NCI-H128 (cell line): ENCODE measurements around the gene HHIPL1.
"Not testable (repeated sequence)": the region's sequence is repeated elsewhere in the genome, so short reads cannot be mapped to it uniquely, and the experiment has no call there.

Source experiments
- DNase-seq: peaks from one replicate; lab custom pipeline; 2025; ENCODE audit not compliant: unreplicated experiment; lab: John Stamatoyannopoulos, UW

HHIPL1 gene

GRCh38 chr14:99657645-99658155 is 12.8 kb downstream of the HHIPL1 start:
- no peak for DNase-seq

GRCh38 chr14:99658218-99658845 is 13.4 kb downstream of the HHIPL1 start:
- no peak for DNase-seq

- no peak for DNase-seq
Observed at GRCh38 chr14:99659333-99659741, 14.4 kb downstream of the HHIPL1 start.

DNA sequence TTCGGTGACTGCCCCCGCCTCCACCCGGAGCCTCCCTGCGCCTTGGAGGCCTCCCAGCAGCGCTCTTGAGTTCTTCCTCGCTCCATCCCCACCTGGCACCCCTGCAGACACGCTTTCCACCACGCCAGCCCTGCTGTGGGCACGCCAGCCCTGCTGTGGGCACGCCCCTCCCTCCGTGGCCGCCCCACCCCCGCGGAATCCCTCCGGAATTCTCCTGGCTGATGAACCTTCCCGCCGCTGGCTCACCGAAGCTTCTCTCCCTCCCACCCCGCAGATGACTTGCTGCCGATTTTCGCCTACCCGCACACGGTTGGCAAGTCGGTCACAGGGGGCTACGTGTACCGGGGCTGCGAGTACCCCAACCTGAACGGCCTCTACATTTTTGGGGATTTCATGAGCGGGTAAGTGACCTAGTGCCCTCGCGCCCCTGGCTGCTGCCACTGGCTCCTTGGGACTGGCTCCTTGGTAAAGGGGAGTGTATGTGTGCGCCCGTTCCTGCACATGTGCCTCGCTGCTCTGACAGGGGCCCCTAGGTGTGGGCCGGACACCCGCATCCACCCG is 15.2 kb downstream of the HHIPL1 start:
- DNase-seq: no peak

- no peak for DNase-seq
Observed at GRCh38 chr14:99660794-99661193, 15.9 kb downstream of the HHIPL1 start.

- not testable (repeated sequence) for DNase-seq
Observed at GRCh38 chr14:99661206-99661605, 16.3 kb downstream of the HHIPL1 start.

GRCh38 chr14:99662846-99663245 is 17.9 kb downstream of the HHIPL1 start:
- DNase-seq: no peak

- no peak for DNase-seq
Observed at GRCh38 chr14:99663386-99664057, 18.6 kb downstream of the HHIPL1 start.

GRCh38 chr14:99664058-99664936 is 19.4 kb downstream of the HHIPL1 start:
- DNase-seq: no peak

DNA sequence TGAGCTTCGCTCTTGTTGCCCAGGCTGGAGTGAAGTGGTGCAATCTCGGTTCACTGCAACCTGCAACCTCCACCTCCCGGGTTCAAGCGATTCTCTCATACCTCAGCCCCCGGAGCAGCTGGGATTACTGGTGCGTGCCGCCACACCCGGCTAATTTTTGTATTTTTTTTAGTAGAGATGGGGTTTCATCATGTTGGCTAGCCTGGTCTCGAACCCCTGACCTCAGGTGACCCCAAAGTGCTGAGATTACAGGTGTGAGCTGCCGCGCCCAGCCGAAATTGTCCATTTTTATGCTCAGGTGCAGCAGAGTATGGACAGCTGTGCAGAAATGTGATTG is 20.0 kb downstream of the HHIPL1 start:
- DNase-seq: no peak

- DNase-seq: no peak
Observed at GRCh38 chr14:99666533-99666932, 21.6 kb downstream of the HHIPL1 start.

- DNase-seq: no peak
Observed at GRCh38 chr14:99667045-99667444, 22.1 kb downstream of the HHIPL1 start.

GRCh38 chr14:99667821-99668220 is 22.9 kb downstream of the HHIPL1 start:
- no peak for DNase-seq

DNA sequence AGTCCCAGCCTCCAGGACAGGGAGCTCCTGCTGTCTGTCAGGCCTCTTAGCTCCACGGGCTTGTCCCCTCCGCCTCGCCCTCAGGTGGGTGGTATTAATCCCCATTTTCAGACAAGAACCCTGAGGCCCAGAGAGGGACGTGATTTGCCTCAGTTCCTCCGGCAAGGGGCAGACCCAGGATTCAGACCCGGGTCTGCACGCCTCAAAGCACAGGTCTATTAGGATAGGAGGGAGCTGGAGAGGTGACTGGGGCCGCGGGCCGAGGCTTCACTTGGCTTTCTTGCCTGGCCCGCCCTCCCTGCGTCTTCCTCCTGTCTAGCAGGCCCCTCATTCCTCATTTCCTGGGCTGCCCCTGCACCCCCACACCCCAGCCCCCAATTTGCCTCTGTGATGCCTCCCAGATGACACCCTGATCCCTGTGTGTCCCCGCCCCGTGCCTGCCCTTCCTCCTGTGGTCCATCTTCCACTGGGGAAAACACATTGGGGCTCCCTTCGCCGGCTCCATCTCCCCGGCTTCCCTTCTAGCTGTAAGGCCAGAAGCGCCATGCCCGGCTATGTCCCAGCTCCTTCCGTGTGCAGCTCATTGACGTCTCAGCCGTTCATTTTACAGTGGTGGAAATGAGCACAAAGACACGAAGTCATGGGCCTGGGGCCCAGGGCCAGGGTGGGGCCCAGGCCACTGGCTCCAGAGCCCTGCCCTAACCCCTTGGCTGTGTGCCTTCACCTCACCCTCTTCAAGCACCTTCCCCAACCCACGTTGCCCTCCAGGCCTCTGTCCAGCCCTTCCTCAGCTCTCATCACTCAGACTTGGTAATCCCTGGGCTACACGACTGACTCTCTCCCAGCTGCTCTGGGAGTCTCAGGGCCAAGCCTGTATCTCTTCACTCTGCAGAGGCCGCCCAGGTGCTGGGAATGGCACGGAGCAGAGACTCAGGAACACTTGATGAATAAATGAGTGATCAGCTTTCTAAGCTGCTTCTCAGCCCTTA is 23.7 kb downstream of the HHIPL1 start:
- DNase-seq: no peak

- no peak for DNase-seq
Observed at GRCh38 chr14:99670361-99671234, 25.7 kb downstream of the HHIPL1 start.

DNA sequence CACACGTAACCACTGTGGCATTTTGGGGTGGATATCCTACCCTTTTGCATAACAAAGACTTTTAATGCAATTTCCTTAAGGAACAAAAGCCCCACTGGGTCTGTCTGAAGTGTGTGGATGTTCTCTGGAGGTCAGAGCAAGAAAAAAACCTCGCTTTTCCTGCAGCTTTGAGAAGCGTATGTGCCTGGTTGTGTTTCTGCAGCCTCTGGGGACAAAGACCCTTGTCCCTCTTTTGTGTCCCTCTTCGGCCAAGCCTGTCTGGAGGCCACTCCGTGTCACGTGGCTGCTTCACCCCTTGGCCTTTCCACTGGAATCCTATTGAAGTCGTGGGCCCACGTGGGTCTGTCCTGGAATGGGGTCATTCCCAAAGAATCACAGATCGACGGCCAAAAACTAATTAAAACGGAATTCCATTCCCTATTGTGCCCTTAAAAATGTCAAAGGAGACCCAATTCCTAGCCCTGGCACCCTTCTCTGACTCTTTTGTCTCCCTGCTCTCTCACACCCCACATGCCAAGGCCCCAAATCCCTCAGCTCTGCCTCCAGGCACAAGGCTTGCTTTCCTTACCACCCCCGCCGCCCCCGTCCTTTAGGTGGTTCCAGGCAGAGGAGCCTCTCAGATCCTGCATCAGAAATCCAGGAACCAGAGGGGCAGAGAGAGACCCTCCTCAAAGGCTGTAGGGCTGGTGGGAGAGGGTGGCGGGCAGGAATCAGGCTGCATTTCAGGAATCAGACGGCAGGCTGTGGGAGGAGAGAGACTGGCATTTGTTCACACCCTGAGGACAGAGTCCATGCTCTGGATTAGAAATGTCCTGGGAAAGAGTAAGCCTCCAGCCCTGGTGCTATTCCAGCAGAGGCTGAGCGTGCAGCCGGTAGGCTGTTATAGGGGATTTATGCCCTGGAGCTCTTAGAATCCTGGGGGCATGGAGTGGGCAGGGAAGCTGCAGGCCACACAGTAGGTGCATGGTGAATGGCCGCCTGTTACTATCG is 26.6 kb downstream of the HHIPL1 start:
- no peak for DNase-seq

- no peak for DNase-seq
Observed at GRCh38 chr14:99672506-99673304, 27.8 kb downstream of the HHIPL1 start.
